Measurements from ENCODE around the gene NUDC.

Gene NUDC

DNA sequence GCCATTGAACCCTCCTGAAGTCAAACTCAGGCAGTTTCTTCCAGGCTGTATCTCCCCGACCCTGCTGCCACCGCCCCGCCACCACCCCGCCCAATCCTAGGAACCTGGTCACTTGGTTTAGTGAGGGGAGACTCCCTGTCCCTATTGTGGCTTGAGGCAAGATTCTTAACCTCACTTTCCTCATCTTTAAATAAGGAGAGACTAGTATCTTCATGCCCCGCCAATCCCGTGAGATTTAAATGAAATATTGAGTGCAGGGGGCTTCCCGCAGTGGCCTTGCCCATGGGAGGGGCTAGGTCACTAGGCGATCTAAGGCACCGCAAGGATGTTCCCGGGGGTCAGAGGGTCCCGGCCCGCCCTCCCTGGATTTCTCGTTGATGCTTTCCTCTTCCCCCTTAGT, 37.7 kb downstream of the NUDC start:
- H3K4me3 ChIP-seq (ENCODE audit: low read depth, low read length) = no peak overlapping the region
- TF ChIP-seq, protein P1, sequence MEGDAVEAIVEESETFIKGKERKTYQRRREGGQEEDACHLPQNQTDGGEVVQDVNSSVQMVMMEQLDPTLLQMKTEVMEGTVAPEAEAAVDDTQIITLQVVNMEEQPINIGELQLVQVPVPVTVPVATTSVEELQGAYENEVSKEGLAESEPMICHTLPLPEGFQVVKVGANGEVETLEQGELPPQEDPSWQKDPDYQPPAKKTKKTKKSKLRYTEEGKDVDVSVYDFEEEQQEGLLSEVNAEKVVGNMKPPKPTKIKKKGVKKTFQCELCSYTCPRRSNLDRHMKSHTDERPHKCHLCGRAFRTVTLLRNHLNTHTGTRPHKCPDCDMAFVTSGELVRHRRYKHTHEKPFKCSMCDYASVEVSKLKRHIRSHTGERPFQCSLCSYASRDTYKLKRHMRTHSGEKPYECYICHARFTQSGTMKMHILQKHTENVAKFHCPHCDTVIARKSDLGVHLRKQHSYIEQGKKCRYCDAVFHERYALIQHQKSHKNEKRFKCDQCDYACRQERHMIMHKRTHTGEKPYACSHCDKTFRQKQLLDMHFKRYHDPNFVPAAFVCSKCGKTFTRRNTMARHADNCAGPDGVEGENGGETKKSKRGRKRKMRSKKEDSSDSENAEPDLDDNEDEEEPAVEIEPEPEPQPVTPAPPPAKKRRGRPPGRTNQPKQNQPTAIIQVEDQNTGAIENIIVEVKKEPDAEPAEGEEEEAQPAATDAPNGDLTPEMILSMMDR (IDR thresholded peaks at IDR 0.05; ENCODE audit: insufficient read depth, low read depth, low read length, missing control alignments) = no peak
- no peak for DNase-seq (ENCODE audit: low read depth)

DNA sequence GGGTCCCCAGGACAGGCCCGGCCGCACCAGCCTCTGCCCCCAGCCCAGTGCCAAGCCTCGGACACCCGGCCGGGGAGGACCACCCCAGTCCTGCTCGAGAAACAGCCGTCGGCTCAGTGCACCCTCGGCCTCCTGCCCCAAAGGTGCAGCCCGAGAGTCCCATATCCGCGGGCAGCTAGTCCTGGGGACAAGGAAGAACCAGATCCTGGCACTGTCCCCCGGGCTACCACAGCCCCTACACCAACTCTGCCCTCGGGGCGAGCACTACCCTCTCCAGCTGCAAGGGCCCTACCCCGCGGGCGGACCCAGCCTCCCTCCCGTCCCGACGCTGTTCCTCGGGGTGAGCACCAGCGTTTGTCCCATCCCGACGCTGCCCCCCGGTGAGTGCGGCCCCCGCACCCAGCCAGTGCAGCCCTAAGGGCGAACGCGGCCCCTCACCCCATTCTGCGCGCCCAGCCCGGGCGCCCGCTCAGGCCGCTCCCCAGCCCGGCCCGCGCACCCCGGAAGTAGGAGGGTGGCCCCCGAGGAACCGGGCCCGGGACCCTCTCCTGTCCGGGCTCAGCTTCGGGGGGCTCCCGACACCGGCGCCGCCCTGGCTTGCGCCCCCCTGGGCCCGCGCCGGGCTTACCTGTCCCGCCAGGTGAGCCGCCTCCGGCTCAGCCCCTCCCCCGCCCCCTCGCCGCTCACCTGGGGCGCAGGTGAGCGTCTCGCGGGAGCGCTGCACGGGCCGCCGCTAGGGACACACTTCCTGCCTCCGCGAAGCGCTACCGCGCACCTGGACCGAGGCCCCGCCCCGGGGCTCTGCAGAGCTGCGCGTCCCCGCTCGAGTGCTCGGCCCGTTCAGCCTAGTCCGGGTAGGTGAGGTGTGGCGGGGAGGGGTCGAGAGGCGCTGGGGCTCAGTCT, 38.4 kb downstream of the NUDC start, which contains the start of gene KDF1:
Gene KDF1, minus strand, starts transcription at position 747 of the 903 bp plus-strand sequence. CDS start 8,088 bp downstream, outside the sequence.
- no peak for DNase-seq (ENCODE audit: low read depth)

DNA sequence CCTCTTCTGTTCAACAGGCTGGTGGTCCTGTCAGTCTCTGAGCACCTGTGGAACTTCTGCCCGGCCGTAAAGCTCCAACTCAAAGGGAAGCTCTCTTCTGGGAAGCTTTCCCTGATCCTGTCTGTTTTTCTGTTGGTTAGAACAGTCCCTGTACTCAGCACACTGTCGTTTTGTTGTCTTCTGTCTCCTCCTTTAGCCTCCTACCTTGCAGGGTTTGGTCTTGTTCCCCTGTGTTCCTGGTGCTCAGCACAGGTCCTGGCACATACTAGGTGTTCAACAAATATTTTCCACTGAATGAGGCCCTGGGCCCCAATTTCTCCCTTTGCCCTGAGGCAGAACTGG, 39.1 kb downstream of the NUDC start:
- no peak overlapping the region for H3K4me3 ChIP-seq (ENCODE audit: low read depth, low read length)
- DNase-seq (ENCODE audit: low read depth) = no peak
- TF ChIP-seq, protein P1 (IDR thresholded peaks at IDR 0.05; ENCODE audit: insufficient read depth, low read depth, low read length, missing control alignments) = no peak

More for the DNA sequence above, 38.4 kb downstream of the NUDC start, which contains the start of gene KDF1:
- peak within 1 kb of the TSS; percentile 11; the same call in 1 of the 2 replicates for H3K4me3 ChIP-seq (ENCODE audit: low read depth, low read length)
- TF ChIP-seq, protein P1 (IDR thresholded peaks at IDR 0.05; ENCODE audit: insufficient read depth, low read depth, low read length, missing control alignments) = no peak

DNA sequence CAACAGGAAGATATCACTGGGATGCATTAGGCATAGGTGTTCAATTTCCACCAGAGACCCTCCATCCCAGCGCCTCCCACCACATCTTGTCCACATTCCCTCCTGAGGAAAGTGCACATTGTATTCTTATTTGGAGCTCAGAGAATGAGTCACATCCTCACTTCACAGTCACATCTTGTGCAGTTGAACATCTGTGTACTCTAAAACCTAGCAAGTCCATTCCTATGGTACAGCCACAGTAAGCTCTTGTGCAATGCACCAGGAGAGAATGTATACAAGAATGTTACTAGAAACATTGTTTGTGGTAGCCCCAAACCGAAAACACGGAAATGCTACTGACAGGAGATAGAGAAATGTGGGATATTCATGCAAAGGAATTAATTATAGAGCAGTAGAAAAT, 40.3 kb downstream of the NUDC start:
- no peak overlapping the region for H3K4me3 ChIP-seq (ENCODE audit: low read depth, low read length)
- DNase-seq (ENCODE audit: low read depth) = no peak
- TF ChIP-seq, protein P1 (IDR thresholded peaks at IDR 0.05; ENCODE audit: insufficient read depth, low read depth, low read length, missing control alignments) = no peak

DNA sequence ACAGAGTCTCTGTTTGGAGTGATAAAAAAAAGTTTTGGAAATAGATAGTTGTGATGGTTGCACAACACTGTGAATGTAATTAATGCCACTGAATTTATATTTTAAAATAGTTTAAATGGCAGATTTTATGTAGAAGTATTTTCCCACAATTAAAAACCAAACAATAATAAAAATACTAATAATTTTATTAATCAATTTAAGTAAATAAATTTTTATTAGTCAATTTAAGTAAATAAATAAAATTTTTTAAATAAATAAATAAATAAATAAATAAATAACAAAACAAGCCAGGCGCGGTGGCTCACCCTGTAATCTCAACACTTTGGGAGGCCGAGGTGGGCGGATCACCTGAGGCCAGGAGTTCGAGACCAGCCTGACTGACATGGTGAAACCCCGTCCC, 43.7 kb downstream of the NUDC start:
- H3K4me3 ChIP-seq (ENCODE audit: low read depth, low read length) = no peak overlapping the region
- no peak for DNase-seq (ENCODE audit: low read depth)
- TF ChIP-seq, protein P1 (IDR thresholded peaks at IDR 0.05; ENCODE audit: insufficient read depth, low read depth, low read length, missing control alignments) = no peak

DNA sequence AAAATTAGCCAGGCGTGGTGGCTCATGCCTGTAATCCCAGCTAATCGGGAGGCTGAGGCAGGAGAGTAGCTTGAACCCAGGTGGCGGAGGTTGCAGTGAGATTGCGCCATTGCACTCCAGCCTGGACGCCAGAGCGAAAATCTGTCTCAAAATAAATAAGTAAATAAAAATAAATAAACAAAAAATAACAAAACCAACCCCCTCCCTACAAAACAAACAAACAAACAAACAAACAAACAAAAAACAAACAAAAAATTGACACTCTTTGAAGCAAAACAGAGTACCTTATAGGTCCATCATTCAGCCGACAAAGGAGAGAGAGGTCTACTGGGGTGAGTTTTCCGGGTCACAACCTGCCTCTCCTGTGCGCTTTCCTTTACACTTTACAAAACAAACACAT, 44.1 kb downstream of the NUDC start:
- DNase-seq (ENCODE audit: low read depth) = no peak
- H3K4me3 ChIP-seq (ENCODE audit: low read depth, low read length) = no peak overlapping the region
- TF ChIP-seq, protein P1 (IDR thresholded peaks at IDR 0.05; ENCODE audit: insufficient read depth, low read depth, low read length, missing control alignments) = no peak

Data from GM12865 (cell line).